PC-9 (cell line): Measurements from ENCODE around the gene USP24. TPM values are rescaled to one million over a fixed set of nuclear protein-coding genes. Genes with fewer than 3 reads are reported as not detected.

Experiments used
- BruUV-seq: library from RNA; stranded (reverse); fragments of 400-500 nt; replicated peaks from 2 replicates; lab custom pipeline; 2021; lab: Mats Ljungman, UMichigan
- CTCF ChIA-PET: fragments of 300-600 bp; sonication (Branson Sonifier 250); formaldehyde crosslinking; loops from one replicate; lab custom pipeline; 2022; ENCODE audit warnings: antibody characterized with exemption; lab: Charles Lee
- POLR2A ChIA-PET: fragments of 300-600 bp; sonication (Branson Sonifier 250); formaldehyde crosslinking; loops from one replicate; lab custom pipeline; 2022; ENCODE audit warnings: antibody characterized with exemption; ENCODE audit not compliant: unreplicated experiment; lab: Charles Lee
- DNase-seq, 2 experiments: peaks; one replicate each; pipeline versions ENCODE4 v3.0.0 to v3.0.0-alpha.2; 2015 to 2022; ENCODE audit warnings: mixed read lengths in 1 of 2
- H2AFZ ChIP-seq: fragments of 200-600 bp; sonication (generic); 2 replicates; pipeline ENCODE4 v1.8.1; 2017; ENCODE audit warnings: antibody characterized with exemption
- H3F3A ChIP-seq: fragments of 200-600 bp; sonication (generic); 2 replicates; pipeline ENCODE4 v1.8.1; 2017; ENCODE audit warnings: antibody characterized with exemption, mild to moderate bottlenecking, low read depth; ENCODE audit not compliant: insufficient read depth
- H3K27ac ChIP-seq: fragments of 200-600 bp; sonication (generic); 2 replicates; pipeline ENCODE4 v1.6.1; 2016; ENCODE audit warnings: mixed run types
- H3K27me3 ChIP-seq: fragments of 200-600 bp; sonication (generic); 2 replicates; pipeline ENCODE4 v1.6.1; 2016; ENCODE audit warnings: low read depth, mixed run types; ENCODE audit not compliant: insufficient read depth
- H3K36me3 ChIP-seq: fragments of 200-600 bp; sonication (generic); 2 replicates; pipeline ENCODE4 v1.6.1; 2016; ENCODE audit warnings: low read depth, mixed run types
- H3K4me1 ChIP-seq: fragments of 200-600 bp; sonication (generic); replicated peaks from 2 replicates; pipeline ENCODE4 v1.6.1; 2016; ENCODE audit warnings: mixed run types; ENCODE audit not compliant: insufficient read depth
- H3K4me2 ChIP-seq: fragments of 200-600 bp; sonication (generic); 2 replicates; pipeline ENCODE4 v1.6.1; 2017; ENCODE audit warnings: mixed run types
- H3K4me3 ChIP-seq: fragments of 200-600 bp; sonication (generic); 2 replicates; pipeline ENCODE4 v1.6.1; 2016; ENCODE audit warnings: mixed run types
- H3K79me2 ChIP-seq: fragments of 200-600 bp; sonication (generic); 2 replicates; pipeline ENCODE4 v1.6.1; 2017; ENCODE audit warnings: low read depth, mixed run types
- H3K9me2 ChIP-seq: fragments of 200-600 bp; sonication (generic); 2 replicates; pipeline ENCODE4 v1.8.1; 2017; ENCODE audit warnings: mild to moderate bottlenecking; ENCODE audit not compliant: insufficient read depth
- H3K9me3 ChIP-seq: fragments of 200-600 bp; sonication (generic); 2 replicates; pipeline ENCODE4 v1.8.1; 2016; ENCODE audit warnings: low read depth; ENCODE audit not compliant: insufficient read depth
- H4K20me1 ChIP-seq: fragments of 200-600 bp; sonication (generic); 2 replicates; pipeline ENCODE4 v1.8.1; 2017; ENCODE audit not compliant: insufficient read depth
- EZH2 ChIP-seq: fragments of 200-600 bp; sonication (generic); IDR thresholded peaks from 2 replicates; pipeline ENCODE4 v1.8.0; 2017; ENCODE audit warnings: antibody characterized with exemption, low read depth
- intact Hi-C: fragments of 100-400 bp; cut with micrococcal nuclease; formaldehyde crosslinking; loops from one replicate; pipeline ENCODE4 v1.10.0; 2022; ENCODE audit not compliant: unreplicated experiment
- total RNA-seq: library from RNA; stranded (reverse); gene quantifications from 2 replicates; pipeline ENCODE4 v1.2.3, GENCODE V29; 2021
- TF ChIP-seq, protein P1 (sequence below): fragments of 200-600 bp; sonication (generic); conservative IDR thresholded peaks from 2 replicates; pipeline ENCODE4 v1.6.1; 2017; ENCODE audit warnings: mixed run types, antibody characterized with exemption, mild to moderate bottlenecking, moderate library complexity

USP24 gene
- total RNA-seq, 1 experiment from 2014 or later = 61.0 TPM

GRCh38 chr1:55259911-55260609 is 44.9 kb upstream of the USP24 start:
- no peaks in the 10 kb centered on the region for H3K79me2 ChIP-seq
- no peak overlapping the region for H2AFZ ChIP-seq
- intact Hi-C loops = no loop called here
- H3K4me3 ChIP-seq = no peak overlapping the region
- H3K27ac ChIP-seq = no peak overlapping the region
- peaks cover 35% of the 10 kb centered on the region for H3K4me1 ChIP-seq
- H3K27me3 ChIP-seq = no peaks in the 10 kb centered on the region
- TF ChIP-seq, protein P1, sequence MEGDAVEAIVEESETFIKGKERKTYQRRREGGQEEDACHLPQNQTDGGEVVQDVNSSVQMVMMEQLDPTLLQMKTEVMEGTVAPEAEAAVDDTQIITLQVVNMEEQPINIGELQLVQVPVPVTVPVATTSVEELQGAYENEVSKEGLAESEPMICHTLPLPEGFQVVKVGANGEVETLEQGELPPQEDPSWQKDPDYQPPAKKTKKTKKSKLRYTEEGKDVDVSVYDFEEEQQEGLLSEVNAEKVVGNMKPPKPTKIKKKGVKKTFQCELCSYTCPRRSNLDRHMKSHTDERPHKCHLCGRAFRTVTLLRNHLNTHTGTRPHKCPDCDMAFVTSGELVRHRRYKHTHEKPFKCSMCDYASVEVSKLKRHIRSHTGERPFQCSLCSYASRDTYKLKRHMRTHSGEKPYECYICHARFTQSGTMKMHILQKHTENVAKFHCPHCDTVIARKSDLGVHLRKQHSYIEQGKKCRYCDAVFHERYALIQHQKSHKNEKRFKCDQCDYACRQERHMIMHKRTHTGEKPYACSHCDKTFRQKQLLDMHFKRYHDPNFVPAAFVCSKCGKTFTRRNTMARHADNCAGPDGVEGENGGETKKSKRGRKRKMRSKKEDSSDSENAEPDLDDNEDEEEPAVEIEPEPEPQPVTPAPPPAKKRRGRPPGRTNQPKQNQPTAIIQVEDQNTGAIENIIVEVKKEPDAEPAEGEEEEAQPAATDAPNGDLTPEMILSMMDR = no peak
- TF ChIP-seq EZH2 = no peak
- H3K9me3 ChIP-seq = 0 out of 2 replicates have a peak, but pooled peaks cover 6% of the 10 kb centered on the region
- BruUV-seq = no TSS peak
- CTCF ChIA-PET = no interaction called here
- POLR2A ChIA-PET = interaction anchor here (0.7 kb wide), 1 partner anchor 13 kb away, joined by 4 read pairs; no protein-coding TSS in a partner anchor
- H3F3A ChIP-seq = peaks cover 23% of the 10 kb centered on the region
- no peaks in the 10 kb centered on the region for H3K9me2 ChIP-seq
- H4K20me1 ChIP-seq = no peaks in the 10 kb centered on the region
- DNase-seq = no peak
- no peak overlapping the region for H3K4me2 ChIP-seq
- no peaks in the 10 kb centered on the region for H3K36me3 ChIP-seq

- TF ChIP-seq, protein P1 = no peak
- no peak for TF ChIP-seq EZH2
- no TSS peak for BruUV-seq
- Histone ChIP-seq H3K4me1 (peaks cover 45% of the 10 kb centered on the region), H3K79me2 (no peaks in the 10 kb centered on the region), H3K9me3 (no peaks in the 10 kb centered on the region), H3K4me3 (no peak overlapping the region), H4K20me1 (no peaks in the 10 kb centered on the region), H3K27ac (no peak overlapping the region), H3F3A (peaks cover 28% of the 10 kb centered on the region), H3K4me2 (no peak overlapping the region), H2AFZ (peak overlapping the region; percentile 29; the same call in 1 of the 2 replicates), H3K27me3 (no peaks in the 10 kb centered on the region), H3K36me3 (no peaks in the 10 kb centered on the region), H3K9me2 (no peaks in the 10 kb centered on the region)
- intact Hi-C loops = no loop called here
- DNase-seq = no peak
- POLR2A ChIA-PET = no interaction called here
- CTCF ChIA-PET = no interaction called here
Observed at GRCh38 chr1:55257958-55258357, 42.8 kb upstream of the USP24 start.

GRCh38 chr1:55255901-55256300 is 40.7 kb upstream of the USP24 start:
- Histone ChIP-seq H3F3A (peaks cover 19% of the 10 kb centered on the region; the same call in 1 of the 2 replicates), H2AFZ (no peak overlapping the region), H3K4me2 (no peak overlapping the region), H3K9me3 (no peaks in the 10 kb centered on the region), H3K36me3 (no peaks in the 10 kb centered on the region), H3K79me2 (no peaks in the 10 kb centered on the region), H3K27ac (no peak overlapping the region), H4K20me1 (no peaks in the 10 kb centered on the region), H3K4me1 (peaks cover 34% of the 10 kb centered on the region), H3K27me3 (no peaks in the 10 kb centered on the region), H3K9me2 (no peaks in the 10 kb centered on the region), H3K4me3 (no peak overlapping the region)
- BruUV-seq = no TSS peak
- CTCF ChIA-PET = no interaction called here
- TF ChIP-seq, protein P1 = no peak
- no peak for TF ChIP-seq EZH2
- DNase-seq = no peak
- POLR2A ChIA-PET = interaction anchor here (0.5 kb wide), 1 partner anchor 137 kb away, joined by 3 read pairs; no protein-coding TSS in a partner anchor
- intact Hi-C loops = no loop called here
